Epithelial cell of esophagus (primary cell): ENCODE results near the gene SCN8A.

Experiments used
- DNase-seq: peaks from one replicate; pipeline ENCODE4 v3.0.0; 2010; ENCODE audit warnings: low read depth
- H3K4me3 ChIP-seq: 2 replicates; pipeline ENCODE4 v1.5.1; 2011; ENCODE audit warnings: mild to moderate bottlenecking, low read length, control low read depth
- TF ChIP-seq, protein P1 (sequence below): IDR thresholded peaks from 2 replicates; pipeline ENCODE4 v1.5.1; 2011; ENCODE audit warnings: low read depth, mild to moderate bottlenecking, low read length, control low read depth, inconsistent platforms; ENCODE audit not compliant: insufficient read depth; ENCODE audit errors: missing control alignments

The SCN8A gene

DNA sequence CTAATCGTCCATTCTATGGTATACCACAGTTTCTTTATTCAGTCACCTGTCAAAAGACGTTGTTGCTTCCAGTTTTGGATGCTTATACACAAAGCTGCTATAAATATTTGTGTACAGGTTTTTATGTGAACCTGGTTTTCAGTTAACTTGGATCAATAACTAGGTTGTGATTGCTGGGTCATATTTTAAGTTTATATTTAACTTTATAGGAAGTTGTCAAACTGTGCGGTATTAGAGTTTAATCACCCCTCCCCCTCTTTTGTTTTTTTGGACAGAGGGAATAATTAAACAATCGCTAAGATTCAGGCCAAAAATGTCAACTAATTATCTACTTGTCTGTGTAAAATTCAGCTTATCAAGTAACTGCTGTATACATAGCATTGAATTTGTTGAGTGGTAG lies 34.3 kb downstream of the SCN8A start:
- no peak for DNase-seq
- no peak overlapping the region for H3K4me3 ChIP-seq
- TF ChIP-seq, protein P1, sequence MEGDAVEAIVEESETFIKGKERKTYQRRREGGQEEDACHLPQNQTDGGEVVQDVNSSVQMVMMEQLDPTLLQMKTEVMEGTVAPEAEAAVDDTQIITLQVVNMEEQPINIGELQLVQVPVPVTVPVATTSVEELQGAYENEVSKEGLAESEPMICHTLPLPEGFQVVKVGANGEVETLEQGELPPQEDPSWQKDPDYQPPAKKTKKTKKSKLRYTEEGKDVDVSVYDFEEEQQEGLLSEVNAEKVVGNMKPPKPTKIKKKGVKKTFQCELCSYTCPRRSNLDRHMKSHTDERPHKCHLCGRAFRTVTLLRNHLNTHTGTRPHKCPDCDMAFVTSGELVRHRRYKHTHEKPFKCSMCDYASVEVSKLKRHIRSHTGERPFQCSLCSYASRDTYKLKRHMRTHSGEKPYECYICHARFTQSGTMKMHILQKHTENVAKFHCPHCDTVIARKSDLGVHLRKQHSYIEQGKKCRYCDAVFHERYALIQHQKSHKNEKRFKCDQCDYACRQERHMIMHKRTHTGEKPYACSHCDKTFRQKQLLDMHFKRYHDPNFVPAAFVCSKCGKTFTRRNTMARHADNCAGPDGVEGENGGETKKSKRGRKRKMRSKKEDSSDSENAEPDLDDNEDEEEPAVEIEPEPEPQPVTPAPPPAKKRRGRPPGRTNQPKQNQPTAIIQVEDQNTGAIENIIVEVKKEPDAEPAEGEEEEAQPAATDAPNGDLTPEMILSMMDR, result no peak

DNA sequence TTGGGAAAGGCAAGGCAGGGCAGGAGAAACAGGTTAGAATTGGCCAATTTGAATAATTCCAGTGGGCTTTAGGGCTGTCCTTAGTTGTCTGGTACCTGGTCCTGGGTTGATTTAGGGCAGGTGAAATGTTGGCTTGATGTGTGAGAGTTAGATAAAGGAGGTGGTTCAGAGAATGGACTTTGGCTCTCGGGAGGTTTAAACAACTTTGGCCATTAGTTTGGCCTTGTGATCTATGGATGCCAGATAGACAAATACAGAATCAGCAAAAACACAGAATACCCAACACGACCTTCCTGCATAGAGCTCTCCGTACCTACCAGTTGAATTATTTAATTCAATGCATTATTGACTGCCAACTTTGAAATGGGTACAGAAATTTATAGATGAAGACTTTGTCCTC lies 35.1 kb downstream of the SCN8A start:
- TF ChIP-seq, protein P1, result no peak
- H3K4me3 ChIP-seq, result no peak overlapping the region
- no peak for DNase-seq

DNA sequence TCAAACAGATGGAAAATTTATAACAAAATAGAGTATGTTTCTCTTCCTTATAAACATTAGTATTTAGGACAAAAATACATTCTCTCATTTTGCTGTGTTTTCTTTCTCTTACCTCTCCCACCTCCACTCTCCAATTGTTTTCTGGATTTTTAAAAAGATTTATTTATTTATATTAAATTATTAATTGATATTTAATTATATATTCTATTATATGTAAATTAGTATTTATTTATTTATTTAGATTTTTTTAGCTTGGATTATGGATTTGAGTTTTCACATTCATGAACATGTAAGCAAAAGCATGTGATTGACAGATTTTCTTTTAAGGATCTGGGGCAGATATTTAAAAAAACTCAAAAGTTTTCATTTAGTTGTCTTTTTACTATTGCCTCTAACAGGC lies 35.6 kb downstream of the SCN8A start:
- no peak overlapping the region for H3K4me3 ChIP-seq
- no peak for DNase-seq

DNA sequence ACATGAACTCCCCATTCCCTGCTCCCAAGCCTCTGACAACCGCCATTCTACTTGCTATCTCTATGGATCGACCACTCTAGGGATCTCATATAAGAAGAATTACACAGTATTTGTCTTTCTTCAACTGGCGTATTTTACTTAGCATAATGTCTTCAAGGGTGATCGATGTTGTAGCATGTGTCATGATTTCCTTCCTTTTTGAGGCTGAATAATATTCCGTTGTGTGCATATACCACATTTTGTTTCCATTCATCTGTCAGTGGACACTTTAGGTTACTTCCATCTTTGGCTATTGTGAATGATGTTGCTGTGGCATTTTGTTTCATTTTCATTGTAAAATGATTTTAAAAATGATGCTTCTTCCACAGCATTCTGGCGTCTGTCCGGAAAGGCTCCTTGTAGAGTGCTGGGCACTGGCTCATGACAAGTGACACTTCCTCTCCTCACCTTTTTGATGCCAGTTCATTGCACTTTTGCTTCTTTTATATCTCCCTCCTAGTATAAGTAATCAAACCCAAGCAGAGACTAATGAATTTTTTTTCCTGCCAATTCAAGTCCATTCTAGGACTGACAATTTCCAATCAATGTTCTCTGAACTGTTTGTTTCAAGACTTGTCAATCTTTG lies 39.3 kb downstream of the SCN8A start:
- TF ChIP-seq, protein P1, result no peak
- no peak overlapping the region for H3K4me3 ChIP-seq
- no peak for DNase-seq

More for the DNA sequence above, 35.6 kb downstream of the SCN8A start:
- TF ChIP-seq, protein P1, result no peak

DNA sequence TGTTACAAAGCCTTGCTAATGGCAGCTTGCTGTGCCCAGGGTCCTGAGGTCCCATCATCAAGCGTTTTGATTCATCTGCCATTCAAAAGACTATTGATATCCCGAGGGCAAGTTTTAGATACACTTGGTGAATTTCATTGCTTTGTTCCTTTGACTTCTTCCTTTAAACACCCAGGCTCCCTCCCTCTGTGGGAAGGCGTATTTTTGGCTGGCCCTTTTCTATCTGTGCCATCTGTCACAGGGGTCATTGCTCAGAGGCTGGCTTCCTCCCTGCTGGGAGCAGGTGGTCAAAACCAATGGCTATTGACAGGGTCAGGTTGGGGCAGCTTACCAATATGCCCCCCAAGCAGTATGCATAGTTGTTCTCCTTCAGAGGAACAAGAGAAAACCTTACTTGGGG lies 40.0 kb downstream of the SCN8A start:
- no peak for DNase-seq
- TF ChIP-seq, protein P1, result no peak
- H3K4me3 ChIP-seq, result no peak overlapping the region

DNA sequence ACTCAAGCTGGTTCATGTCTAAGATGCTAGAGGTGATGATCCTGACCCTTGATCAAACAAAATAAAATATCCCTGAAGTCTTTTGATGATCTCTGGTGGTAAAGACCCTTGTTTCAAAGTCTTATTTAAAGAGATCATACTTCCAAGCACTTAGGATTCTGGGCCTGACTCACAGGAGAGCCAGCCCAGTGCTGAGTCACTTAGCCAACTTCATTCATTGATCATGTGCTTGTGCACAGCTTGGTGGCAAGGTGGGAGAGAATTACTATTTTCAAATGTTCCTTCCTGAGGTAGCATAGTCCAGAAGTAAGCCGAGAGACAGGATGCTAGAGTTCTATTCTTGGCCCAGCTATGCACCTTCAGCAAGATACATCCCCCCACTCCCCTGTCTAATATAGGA lies 40.6 kb downstream of the SCN8A start:
- no peak overlapping the region for H3K4me3 ChIP-seq
- TF ChIP-seq, protein P1, result no peak
- peak; percentile 74 for DNase-seq

DNA sequence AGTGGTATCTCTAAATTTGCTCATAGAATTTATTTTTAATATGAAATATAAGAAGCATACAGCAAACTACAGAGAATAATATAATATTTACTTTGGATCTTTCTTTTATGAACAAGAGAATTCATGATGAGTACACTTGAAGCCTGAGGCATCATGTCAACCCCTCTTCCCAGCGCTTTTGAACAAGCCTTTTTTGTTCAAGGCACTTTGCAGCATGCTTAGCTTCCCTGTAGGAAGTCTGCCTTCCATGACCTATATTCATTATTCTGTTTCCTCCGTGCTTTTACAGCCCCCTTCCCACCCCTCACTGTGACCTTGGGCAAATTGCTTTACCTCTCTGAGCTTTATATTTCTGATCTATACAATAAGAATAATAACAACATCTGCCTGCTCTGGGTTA lies 41.6 kb downstream of the SCN8A start:
- TF ChIP-seq, protein P1, result no peak
- no peak for DNase-seq
- no peak overlapping the region for H3K4me3 ChIP-seq
